Central memory CD4-positive, alpha-beta T cell (primary cell): ENCODE results near the gene CDH26.

Experiments used
- DNase-seq: peaks from one replicate; pipeline ENCODE4 v3.0.0; 2022
- total RNA-seq, 3 experiments: gene quantifications; one replicate each; lab custom pipeline; 2026; lab: John Stamatoyannopoulos, UW

Gene CDH26
- total RNA-seq, result 1.2 to 3.0 (median 2.9) reads per million in 3 experiments

GRCh38 chr20:59958123-59958522 lies at the start of gene CDH26:
Gene CDH26, plus strand, starts transcription at chr20:59958423. Its CDS starts 304 bp downstream, at chr20:59958727.
- no peak for DNase-seq

GRCh38 chr20:59908855-59909254 lies 49.4 kb upstream of the CDH26 start:
- no peak for DNase-seq

- no peak for DNase-seq
Observed at GRCh38 chr20:59911041-59911440, 47.2 kb upstream of the CDH26 start.

GRCh38 chr20:59912609-59913008 lies 45.6 kb upstream of the CDH26 start:
- no peak for DNase-seq

GRCh38 chr20:59920944-59921343 lies 37.3 kb upstream of the CDH26 start:
- no peak for DNase-seq

- no peak for DNase-seq
Observed at GRCh38 chr20:59923514-59923913, 34.7 kb upstream of the CDH26 start.

- no peak for DNase-seq
Observed at GRCh38 chr20:59925359-59925758, 32.9 kb upstream of the CDH26 start.

GRCh38 chr20:59925899-59926298 lies 32.3 kb upstream of the CDH26 start:
- no peak for DNase-seq

- no peak for DNase-seq
Observed at GRCh38 chr20:59931511-59932312, 26.5 kb upstream of the CDH26 start.

- DNase-seq, result no peak
Observed at GRCh38 chr20:59932616-59933295, 25.5 kb upstream of the CDH26 start.

- peak; percentile 64 for DNase-seq
Observed at GRCh38 chr20:59933296-59933848, 24.9 kb upstream of the CDH26 start, which contains the start of gene SYCP2. Gene SYCP2, minus strand, starts transcription at chr20:59933637. Its CDS starts 11,224 bp downstream, at chr20:59922413.

GRCh38 chr20:59933849-59934585 lies 24.2 kb upstream of the CDH26 start:
- DNase-seq, result peak; percentile 74

GRCh38 chr20:59935457-59936185 lies 22.6 kb upstream of the CDH26 start:
- no peak for DNase-seq

- no peak for DNase-seq
Observed at GRCh38 chr20:59936409-59936808, 21.8 kb upstream of the CDH26 start.

GRCh38 chr20:59937150-59937549 lies 21.1 kb upstream of the CDH26 start:
- DNase-seq, result no peak

- DNase-seq, result no peak
Observed at GRCh38 chr20:59938221-59938620, 20.0 kb upstream of the CDH26 start.

GRCh38 chr20:59938696-59939051 lies 19.5 kb upstream of the CDH26 start:
- no peak for DNase-seq

GRCh38 chr20:59939052-59939878 lies 19.0 kb upstream of the CDH26 start:
- no peak for DNase-seq

GRCh38 chr20:59939879-59940128 lies 18.4 kb upstream of the CDH26 start:
- DNase-seq, result no peak

GRCh38 chr20:59940129-59940955 lies 17.9 kb upstream of the CDH26 start, which contains the start of the genes FAM217B and PPP1R3D:
Gene FAM217B, plus strand, starts transcription at chr20:59940389. Its CDS starts 3,555 bp downstream, at chr20:59943944.
Gene PPP1R3D, minus strand, starts transcription at chr20:59940305. Its CDS starts 374 bp downstream, at chr20:59939931.
- DNase-seq, result peak; percentile 89

- DNase-seq, result no peak
Observed at GRCh38 chr20:59940956-59941294, 17.3 kb upstream of the CDH26 start.
